NT2/D1 (cell line): ENCODE results near the gene SGCB.

Experiments used
- YY1 ChIP-seq: IDR thresholded peaks from 2 replicates; pipeline ENCODE4 v1.6.1; 2011; ENCODE audit not compliant: insufficient read length, insufficient read depth
- ZNF274 ChIP-seq: IDR thresholded peaks from 2 replicates; pipeline ENCODE4 v1.6.1; 2011; ENCODE audit warnings: mild to moderate bottlenecking, low read depth, low read length

DNA sequence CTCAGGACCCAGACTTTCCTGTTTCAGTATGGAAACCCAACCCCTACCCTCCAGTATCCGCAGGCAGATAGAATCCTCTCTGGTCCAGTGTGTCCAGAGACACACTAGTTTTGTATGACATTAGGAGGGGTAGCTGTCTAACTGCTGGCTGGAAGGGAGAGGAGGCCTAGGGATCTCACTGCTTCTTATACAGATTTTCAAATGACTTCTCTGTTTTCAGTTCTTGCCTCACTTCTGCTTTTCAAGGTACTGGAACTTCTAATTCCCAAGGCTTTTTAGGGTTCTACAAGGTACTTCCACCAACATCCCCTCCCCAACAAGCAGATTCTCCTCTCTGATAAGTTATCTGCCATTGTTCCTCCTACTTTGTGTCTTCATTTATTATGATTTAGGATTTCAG, 6.1 kb downstream of the SGCB start:
- no peak for TF ChIP-seq ZNF274
- TF ChIP-seq YY1: no peak
